Rectal smooth muscle tissue (tissue), 1 donor: Measurements from ENCODE around the gene MED25.
A peak's percentile ranks its signal among the peaks of the same experiment; 100 is the strongest.

Source experiments
- H3K27ac ChIP-seq: one replicate; pipeline ENCODE4 v1.7.0; 2013; ENCODE audit warnings: low read depth, low read length, inconsistent platforms
- H3K27me3 ChIP-seq: one replicate; pipeline ENCODE4 v1.7.0; 2013; ENCODE audit warnings: low read length; ENCODE audit not compliant: control insufficient read depth, insufficient read depth
- H3K36me3 ChIP-seq: one replicate; pipeline ENCODE4 v1.7.0; 2013; ENCODE audit warnings: low read length; ENCODE audit not compliant: control insufficient read depth, insufficient read depth
- H3K4me1 ChIP-seq: one replicate; pipeline ENCODE4 v1.7.0; 2013; ENCODE audit warnings: low read length; ENCODE audit not compliant: control insufficient read depth, insufficient read depth
- H3K4me3 ChIP-seq: one replicate; pipeline ENCODE4 v1.7.0; 2013; ENCODE audit warnings: low read length
- H3K9ac ChIP-seq: one replicate; pipeline ENCODE4 v1.7.0; 2013; ENCODE audit warnings: low read length

The MED25 gene

DNA sequence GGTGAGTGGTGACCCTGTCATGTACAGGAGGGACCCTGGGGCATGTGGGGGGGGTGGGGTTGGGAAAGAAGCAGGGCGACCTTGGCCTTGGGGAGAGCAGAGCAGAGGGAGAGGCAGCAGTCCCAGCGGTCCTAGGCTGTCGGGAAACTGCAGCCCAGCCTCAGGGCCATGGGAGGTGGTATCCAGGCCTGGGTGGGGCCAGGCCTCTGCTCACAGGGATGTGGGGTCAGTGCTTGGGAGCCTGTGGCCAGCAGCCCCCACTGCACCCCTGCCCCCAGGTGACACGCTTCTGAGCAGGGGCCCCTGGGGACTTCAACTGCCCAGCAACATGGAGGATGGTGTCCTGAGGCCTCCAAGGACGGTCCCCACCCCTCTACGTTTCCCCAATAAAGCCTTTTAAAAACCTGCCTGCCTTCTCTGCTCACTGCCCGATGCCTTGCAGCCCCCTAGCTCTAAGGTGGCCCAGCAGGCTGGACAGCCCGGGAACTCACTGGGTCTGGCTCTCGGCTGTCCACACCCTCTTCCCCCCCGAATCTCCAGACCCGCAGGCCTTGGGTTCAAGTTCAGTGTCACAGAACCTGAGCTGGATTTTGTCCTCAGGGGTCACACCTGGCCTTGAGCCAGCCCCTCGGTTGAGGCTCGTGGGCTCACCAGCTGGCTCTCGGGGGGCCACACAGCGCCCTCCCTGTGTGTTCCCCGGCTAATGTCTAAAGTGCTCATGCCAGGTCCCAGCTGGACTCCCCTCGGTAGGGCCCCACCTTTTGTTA lies 42.4 kb downstream of the MED25 start:
- H3K4me1 ChIP-seq, result no peaks in the 10 kb centered on the region
- H3K4me3 ChIP-seq, result no peak overlapping the region
- no peak overlapping the region for H3K9ac ChIP-seq
- H3K27ac ChIP-seq, result peak overlapping the region; percentile 45
- H3K36me3 ChIP-seq, result peaks cover 34% of the 10 kb centered on the region
- no peaks in the 10 kb centered on the region for H3K27me3 ChIP-seq

DNA sequence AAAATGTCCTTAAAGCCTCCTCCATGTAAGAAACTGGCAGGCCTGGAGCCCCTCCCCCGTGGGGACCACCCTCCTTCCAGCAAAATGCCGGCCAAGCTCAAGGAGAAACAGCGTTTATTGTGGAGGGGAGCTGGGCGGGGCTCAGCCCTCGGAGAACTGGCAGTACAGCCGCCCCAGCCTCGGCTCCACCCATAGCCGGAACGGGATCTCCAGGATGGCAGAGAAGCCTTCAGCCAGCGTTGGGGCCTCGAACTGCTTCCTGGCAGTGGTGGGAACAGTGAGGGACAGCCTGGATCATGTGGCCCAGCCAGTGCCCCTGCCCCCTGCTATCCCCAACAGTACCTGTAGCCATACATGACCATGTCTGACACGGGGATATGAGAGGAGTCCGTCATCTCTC lies 43.0 kb downstream of the MED25 start:
- Histone ChIP-seq H3K36me3 (peaks cover 34% of the 10 kb centered on the region), H3K4me3 (no peak overlapping the region), H3K27me3 (no peaks in the 10 kb centered on the region), H3K27ac (peak overlapping the region; percentile 45), H3K4me1 (no peaks in the 10 kb centered on the region), H3K9ac (no peak overlapping the region)

DNA sequence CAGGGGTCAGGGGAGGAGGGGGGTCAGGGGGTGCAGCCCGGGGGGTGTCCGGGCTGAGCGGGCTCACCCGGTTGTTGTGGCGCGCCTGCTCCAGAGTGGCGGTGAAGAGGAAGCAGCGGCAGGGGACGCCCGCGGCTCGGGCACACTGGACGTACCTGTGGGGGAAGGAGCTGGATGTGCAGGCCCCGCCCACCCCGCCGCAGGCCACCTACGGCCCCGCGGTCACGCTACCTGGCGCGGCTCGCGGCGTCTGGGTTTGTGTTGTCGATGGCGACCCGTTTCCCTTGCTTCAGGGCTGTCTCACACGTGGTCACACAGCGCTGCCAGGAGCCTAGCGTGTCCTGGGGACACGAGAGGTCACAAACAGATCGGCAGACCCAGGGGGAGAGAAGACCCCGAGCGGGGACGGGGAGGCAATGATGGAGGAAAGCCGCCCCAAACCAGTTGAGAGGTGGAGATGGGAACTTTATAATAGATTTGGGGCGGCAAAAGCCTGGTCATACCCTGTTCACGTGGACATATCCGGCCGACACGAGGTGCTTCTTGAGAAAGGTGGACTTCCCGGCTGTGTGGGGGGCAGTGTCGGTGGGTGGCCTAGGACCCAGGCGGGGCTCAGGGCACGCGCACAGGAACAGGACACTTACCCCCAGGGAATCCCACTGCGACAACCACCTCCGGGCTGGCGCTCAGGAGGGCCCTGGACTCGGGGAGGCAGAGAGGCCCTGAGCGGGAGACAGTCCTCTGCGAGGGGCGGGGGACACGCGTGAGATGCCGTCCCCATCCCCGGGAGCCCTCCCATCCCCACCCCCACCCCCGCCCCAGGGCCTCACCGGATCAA lies 43.7 kb downstream of the MED25 start:
- H3K27me3 ChIP-seq, result no peaks in the 10 kb centered on the region
- H3K36me3 ChIP-seq, result peaks cover 32% of the 10 kb centered on the region
- H3K4me1 ChIP-seq, result no peaks in the 10 kb centered on the region
- H3K9ac ChIP-seq, result no peak overlapping the region
- no peak overlapping the region for H3K4me3 ChIP-seq
- no peak overlapping the region for H3K27ac ChIP-seq

DNA sequence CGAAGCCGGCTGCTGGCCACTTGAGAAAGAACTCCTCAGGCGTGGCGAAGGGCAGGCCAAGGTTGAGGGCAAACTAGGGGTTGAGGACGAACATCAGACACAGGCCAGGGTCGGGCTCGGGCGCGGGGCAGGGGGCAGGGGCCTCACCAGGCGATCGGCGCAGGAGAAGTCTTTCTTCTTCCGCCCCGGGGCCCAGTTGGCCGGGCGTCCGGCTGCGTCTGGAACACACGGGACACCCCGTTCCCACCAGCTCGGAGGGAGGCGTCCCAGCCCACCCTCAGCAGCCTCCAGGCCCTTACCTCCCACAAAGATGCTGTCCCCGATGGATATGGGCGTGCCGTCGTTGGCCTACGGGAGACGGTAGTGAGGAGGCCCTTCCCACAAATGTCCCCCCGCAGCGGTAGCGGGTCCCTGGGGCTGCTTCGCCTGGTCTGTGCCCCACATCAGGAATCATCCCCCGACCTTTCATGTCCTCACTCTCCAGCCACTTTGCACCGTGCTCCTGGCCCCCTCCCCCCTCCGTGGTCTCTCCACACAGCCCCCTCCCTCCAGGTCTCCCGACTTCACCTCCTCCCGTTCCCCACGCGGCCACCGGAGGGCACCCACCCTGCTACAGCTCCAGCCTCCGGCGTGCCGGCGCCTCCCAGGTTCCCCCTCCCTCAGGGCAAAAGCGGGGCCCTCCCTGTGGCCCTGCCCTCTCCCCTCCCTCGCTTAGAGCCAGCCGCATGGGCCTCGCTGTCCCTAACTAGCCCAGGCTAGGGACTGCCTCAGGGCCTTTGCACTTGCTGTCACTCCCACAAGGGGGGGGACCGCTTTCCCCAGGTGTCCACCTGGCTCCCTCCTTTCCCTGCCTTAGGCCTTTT lies 44.5 kb downstream of the MED25 start:
- H3K9ac ChIP-seq, result no peak overlapping the region
- H3K27ac ChIP-seq, result no peak overlapping the region
- H3K27me3 ChIP-seq, result no peaks in the 10 kb centered on the region
- no peak overlapping the region for H3K4me3 ChIP-seq
- no peaks in the 10 kb centered on the region for H3K4me1 ChIP-seq
- H3K36me3 ChIP-seq, result peaks cover 25% of the 10 kb centered on the region

DNA sequence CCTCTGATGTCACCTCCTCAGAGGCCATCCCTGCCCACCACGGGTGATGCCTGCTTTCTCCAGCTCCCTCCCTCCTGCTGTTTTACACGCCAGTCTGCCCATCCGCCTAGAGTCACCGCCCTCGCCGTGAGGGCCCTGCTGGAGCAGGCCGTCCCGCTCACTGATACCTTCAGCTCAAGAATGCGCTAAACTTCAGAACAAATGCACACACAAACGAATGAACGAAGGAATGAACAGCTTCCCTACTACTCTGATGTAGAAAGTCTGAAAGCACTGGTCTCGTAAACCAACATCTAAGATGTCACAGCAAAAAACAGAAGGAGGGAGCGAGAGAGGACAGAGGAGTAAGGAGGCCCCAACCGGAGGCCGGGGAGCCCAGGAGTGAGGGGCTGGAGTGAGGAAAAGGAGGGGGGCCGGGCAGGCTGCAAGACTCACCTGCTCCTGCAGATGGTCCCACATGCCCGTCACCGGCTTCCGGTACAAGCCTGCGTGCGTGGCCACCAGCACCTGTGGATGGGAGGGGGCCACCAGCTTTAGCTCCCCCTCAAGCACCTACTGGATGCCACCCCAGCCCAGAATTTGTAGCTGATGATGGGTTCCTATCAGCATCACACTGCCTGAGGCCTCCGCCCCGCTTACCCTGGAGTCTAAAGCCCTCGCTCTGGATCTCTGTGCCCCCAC lies 45.3 kb downstream of the MED25 start:
- Histone ChIP-seq H3K36me3 (peaks cover 20% of the 10 kb centered on the region), H3K4me1 (no peaks in the 10 kb centered on the region), H3K4me3 (no peak overlapping the region), H3K27ac (no peak overlapping the region), H3K27me3 (no peaks in the 10 kb centered on the region), H3K9ac (no peak overlapping the region)

DNA sequence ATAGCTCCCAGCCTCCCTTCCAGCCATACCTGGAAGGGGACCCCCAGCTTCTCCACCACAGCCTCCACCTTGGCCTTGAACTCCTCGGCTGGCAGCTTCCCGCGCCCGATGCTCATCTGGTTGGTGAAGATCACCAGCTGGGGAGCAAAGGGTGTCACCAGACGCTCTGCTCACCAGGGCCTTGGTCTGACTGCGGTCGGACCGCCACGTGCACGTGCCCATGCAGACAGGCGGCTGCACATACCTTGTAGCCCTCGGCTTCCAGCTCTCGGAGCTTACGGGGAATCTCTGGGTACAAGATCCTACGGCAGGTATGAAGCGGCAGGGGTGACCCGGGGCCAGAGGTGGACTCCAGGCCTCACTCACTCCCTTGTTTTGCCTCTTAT lies 45.8 kb downstream of the MED25 start:
- peaks cover 15% of the 10 kb centered on the region for H3K36me3 ChIP-seq
- H3K4me1 ChIP-seq, result peaks cover 3% of the 10 kb centered on the region
- H3K27me3 ChIP-seq, result no peaks in the 10 kb centered on the region
- H3K27ac ChIP-seq, result no peak overlapping the region
- H3K4me3 ChIP-seq, result no peak overlapping the region
- no peak overlapping the region for H3K9ac ChIP-seq

DNA sequence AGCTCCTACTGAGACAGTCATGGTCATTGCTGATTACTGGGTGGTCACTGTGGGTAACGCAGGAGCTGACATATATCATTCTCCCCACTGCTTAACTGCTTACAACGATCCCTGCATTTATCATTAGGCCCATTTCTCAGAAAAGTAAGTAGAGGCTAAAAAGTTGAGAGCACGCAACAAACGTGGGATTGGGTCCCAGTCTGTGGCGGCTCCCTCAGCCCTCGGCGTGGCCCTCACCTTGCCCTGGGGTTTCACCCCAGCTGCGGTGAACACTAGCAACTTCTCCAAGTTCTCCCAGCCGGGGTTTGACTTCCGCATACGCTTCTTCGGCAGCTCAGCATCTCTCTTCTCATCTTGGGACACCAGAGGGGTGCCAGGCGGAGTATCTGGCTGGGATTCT lies 46.8 kb downstream of the MED25 start:
- H3K27ac ChIP-seq, result no peak overlapping the region
- peaks cover 12% of the 10 kb centered on the region for H3K36me3 ChIP-seq
- peaks cover 4% of the 10 kb centered on the region for H3K4me1 ChIP-seq
- H3K9ac ChIP-seq, result no peak overlapping the region
- no peak overlapping the region for H3K4me3 ChIP-seq
- H3K27me3 ChIP-seq, result no peaks in the 10 kb centered on the region

DNA sequence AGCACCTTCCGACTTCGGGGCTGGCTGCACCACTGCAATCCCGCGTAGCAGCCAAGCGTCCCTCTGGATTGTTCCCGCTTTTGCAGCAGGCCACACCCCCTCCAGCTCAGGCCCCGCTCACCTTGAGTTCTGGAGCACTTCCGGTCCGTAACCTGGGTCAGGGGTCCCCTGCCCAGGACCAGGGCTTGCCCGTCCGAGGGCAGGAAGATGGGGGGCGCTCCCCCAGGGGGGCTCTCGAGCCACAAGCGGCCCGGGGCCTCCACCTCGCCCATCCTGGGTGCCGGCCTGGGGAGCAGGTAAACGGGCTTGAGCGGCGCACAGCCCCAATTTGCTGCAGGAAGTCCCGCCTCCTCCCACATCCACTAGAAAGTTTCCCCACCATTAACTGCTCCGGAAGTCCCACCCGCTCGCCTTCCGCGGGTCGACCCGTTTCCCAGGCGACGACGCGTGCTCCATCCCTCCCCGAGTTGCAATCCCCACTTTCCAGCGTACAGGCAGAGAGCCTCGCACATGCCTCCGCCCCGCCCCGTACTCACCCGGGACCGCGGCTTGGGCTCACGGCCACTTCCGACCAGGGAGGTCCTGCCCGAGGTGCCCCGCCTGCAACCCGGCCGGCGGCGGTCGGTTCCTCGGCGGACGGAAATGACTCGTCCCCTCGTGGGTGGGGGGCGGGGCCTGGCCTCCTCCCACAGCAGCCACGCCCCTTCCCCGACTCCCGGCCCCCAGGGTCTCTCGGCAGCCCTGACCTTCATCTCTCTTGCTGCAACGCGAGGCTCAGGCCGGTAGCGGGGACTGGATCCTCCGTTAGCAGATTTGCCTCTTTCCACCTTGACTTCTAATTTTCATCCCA lies 49.1 kb downstream of the MED25 start, which contains the start of gene PNKP:
Gene PNKP, minus strand, starts transcription at position 644 of the 850 bp plus-strand sequence. Its CDS starts 372 bp downstream, at position 272.
- H3K4me1 ChIP-seq, result peaks cover 9% of the 10 kb centered on the region

DNA sequence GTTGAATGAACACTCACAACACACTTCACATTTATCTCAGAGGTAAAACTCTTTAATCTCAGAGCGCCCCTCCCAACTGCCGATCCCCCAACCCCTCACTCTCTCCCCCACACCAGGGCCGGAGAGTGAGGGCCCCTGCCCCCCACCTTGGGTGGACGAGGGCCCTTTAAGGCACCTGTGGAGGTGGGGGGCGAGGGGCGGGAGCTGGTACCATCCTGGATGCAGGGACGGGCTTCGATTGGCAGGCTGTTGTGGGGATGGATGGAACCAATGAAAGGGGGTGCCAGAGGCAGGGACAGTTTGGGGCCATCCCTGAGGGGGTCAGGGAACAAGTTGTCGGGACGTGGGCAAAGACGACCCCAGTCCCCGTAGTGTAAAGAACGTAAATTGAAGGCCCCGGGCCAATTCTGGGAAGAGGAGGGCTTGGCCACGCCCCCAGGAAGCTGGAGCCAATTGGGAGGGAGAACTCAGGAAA lies 51.0 kb downstream of the MED25 start:
- H3K36me3 ChIP-seq, result peaks cover 11% of the 10 kb centered on the region
- peak overlapping the region; percentile 40 for H3K4me3 ChIP-seq
- H3K27ac ChIP-seq, result peak overlapping the region; percentile 80
- no peak overlapping the region for H3K9ac ChIP-seq
- peaks cover 9% of the 10 kb centered on the region for H3K4me1 ChIP-seq
- H3K27me3 ChIP-seq, result no peaks in the 10 kb centered on the region

More for the DNA sequence above, 49.1 kb downstream of the MED25 start, which contains the start of gene PNKP:
- H3K27ac ChIP-seq, result peak within 1 kb of the TSS; percentile 90
- H3K36me3 ChIP-seq, result peaks cover 11% of the 10 kb centered on the region
- H3K4me3 ChIP-seq, result peak within 1 kb of the TSS; percentile 81
- H3K9ac ChIP-seq, result peak within 1 kb of the TSS; percentile 36
- no peaks in the 10 kb centered on the region for H3K27me3 ChIP-seq

DNA sequence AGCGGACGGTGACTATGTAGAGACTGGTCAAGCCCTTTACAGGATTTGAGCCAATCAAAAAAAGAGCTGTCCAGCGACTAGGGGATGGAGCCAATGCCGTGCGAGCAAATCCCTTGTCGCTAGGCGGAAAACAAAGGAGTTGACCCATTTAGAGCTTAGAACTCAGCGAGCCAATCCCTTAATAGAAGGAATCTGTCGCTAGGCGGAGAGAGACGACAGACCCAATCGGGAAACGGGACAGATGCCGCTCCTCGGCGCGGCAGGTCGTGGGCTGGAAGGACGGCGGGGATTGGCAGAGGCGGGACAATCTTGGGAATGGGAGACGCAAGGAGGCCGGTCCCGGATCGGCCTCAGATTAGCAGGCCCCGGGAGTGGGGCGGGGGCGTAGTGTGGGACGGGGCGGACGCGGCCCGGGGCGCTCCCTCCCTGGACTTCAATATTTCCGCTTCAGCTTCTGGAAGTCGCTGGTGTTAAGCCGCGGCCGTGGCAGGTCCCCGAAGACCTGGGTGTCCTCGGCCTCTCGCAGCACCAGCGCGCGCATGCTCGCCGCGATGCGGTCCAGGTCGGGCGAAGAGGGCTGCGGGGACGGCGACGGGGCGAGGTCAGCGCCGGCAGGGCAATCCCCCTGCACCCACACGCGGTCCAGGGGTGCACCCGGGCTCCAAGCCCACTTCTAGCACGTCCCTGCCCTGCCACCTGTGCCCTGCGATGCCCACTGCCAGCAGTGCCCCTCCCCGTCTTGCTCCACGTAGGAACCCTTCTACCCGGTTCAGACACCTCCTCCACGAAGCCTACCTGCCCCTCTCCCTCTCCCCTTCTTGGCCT lies 51.6 kb downstream of the MED25 start:
- H3K4me3 ChIP-seq, result peak overlapping the region; percentile 76

More for the DNA sequence above, 51.6 kb downstream of the MED25 start:
- Histone ChIP-seq H3K27me3 (no peaks in the 10 kb centered on the region), H3K36me3 (peaks cover 6% of the 10 kb centered on the region), H3K4me1 (peaks cover 9% of the 10 kb centered on the region), H3K9ac (peak overlapping the region; percentile 46), H3K27ac (peak overlapping the region; percentile 94)
